ENCODE results near the gene GRIN2A. TPM values are rescaled to one million over a fixed set of nuclear protein-coding genes. Genes with fewer than 3 reads are reported as not detected.

The GRIN2A gene
- total RNA-seq, 1 donor from 2014 or later: not detected

- Histone ChIP-seq H3K4me3 (ENCODE audit: low read depth, low read length) (no peak overlapping the region), H3K36me3 (ENCODE audit: control insufficient read depth, insufficient read depth, low read length) (no peaks in the 10 kb centered on the region), H3K27me3 (ENCODE audit: control insufficient read depth, insufficient read depth, low read length) (no peaks in the 10 kb centered on the region)
- TF ChIP-seq CTCF (IDR thresholded peaks at IDR 0.05; ENCODE audit: insufficient read depth, low read length, severe bottlenecking): no peak
- DNase-seq (ENCODE audit: low read depth): no peak
- no peak for FAIRE-seq
These were observed 264.5 kb downstream of the GRIN2A start for GRCh38 chr16:9917691-9918090.

- Histone ChIP-seq H3K27me3 (ENCODE audit: control insufficient read depth, insufficient read depth, low read length) (no peaks in the 10 kb centered on the region), H3K4me3 (ENCODE audit: low read depth, low read length) (no peak overlapping the region), H3K36me3 (ENCODE audit: control insufficient read depth, insufficient read depth, low read length) (no peaks in the 10 kb centered on the region)
- FAIRE-seq: no peak
- DNase-seq (ENCODE audit: low read depth): no peak
- TF ChIP-seq CTCF (IDR thresholded peaks at IDR 0.05; ENCODE audit: insufficient read depth, low read length, severe bottlenecking): no peak
These were observed 268.5 kb downstream of the GRIN2A start for GRCh38 chr16:9913604-9914326.

DNA sequence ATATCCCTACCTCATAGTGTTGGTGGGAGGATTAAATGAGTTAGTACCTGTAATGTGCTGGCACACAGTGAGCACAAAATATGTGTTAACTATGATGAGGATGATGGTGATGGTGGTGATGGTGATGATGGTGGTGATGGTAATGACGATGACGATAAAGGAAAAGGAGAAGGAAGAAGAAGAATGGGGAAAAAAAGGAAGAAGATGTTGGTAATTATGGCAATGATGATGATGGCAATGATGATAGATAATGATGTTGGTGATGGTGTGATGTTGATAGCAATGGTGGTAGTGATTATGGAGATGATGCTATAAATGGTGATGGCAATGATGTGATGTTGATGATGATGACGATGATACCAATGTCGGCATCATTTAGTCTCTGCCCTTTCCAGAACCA is 270.2 kb downstream of the GRIN2A start:
- TF ChIP-seq CTCF (IDR thresholded peaks at IDR 0.05; ENCODE audit: insufficient read depth, low read length, severe bottlenecking): no peak
- no peaks in the 10 kb centered on the region for H3K27me3 ChIP-seq (ENCODE audit: control insufficient read depth, insufficient read depth, low read length)
- H3K4me3 ChIP-seq (ENCODE audit: low read depth, low read length): no peak overlapping the region
- no peak for DNase-seq (ENCODE audit: low read depth)
- no peaks in the 10 kb centered on the region for H3K36me3 ChIP-seq (ENCODE audit: control insufficient read depth, insufficient read depth, low read length)
- no peak for FAIRE-seq

DNA sequence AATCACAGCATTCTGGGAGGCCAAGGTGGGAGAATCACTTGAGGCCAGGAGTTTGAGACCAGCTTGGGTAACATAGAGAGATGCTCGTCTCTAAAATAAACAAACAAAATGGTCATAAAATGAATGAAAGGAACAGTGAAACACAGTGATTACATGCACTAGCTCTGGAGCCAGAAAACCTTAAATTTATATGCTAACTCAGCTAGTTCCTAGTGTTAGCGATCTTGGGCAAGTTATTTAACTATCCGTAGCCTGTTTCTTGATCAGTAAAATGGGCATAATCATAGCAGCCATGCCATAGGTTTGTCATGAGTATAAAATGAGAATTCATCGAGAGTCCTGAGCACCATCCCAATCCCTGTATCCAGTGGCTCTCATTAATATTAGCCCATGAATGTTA is 271.0 kb downstream of the GRIN2A start:
- no peak for TF ChIP-seq CTCF (IDR thresholded peaks at IDR 0.05; ENCODE audit: insufficient read depth, low read length, severe bottlenecking)
- no peak for DNase-seq (ENCODE audit: low read depth)
- no peaks in the 10 kb centered on the region for H3K27me3 ChIP-seq (ENCODE audit: control insufficient read depth, insufficient read depth, low read length)
- no peak overlapping the region for H3K4me3 ChIP-seq (ENCODE audit: low read depth, low read length)
- H3K36me3 ChIP-seq (ENCODE audit: control insufficient read depth, insufficient read depth, low read length): no peaks in the 10 kb centered on the region
- no peak for FAIRE-seq

- Histone ChIP-seq H3K27me3 (ENCODE audit: control insufficient read depth, insufficient read depth, low read length) (no peaks in the 10 kb centered on the region), H3K36me3 (ENCODE audit: control insufficient read depth, insufficient read depth, low read length) (no peaks in the 10 kb centered on the region), H3K4me3 (ENCODE audit: low read depth, low read length) (no peak overlapping the region)
- no peak for FAIRE-seq
- no peak for TF ChIP-seq CTCF (IDR thresholded peaks at IDR 0.05; ENCODE audit: insufficient read depth, low read length, severe bottlenecking)
- no peak for DNase-seq (ENCODE audit: low read depth)
These were observed 273.0 kb downstream of the GRIN2A start for GRCh38 chr16:9909072-9909825.

Measured in bronchial epithelial cell (primary cell).